B cell (primary cell): ENCODE data around the gene DLGAP5. TPM values are rescaled to one million over a fixed set of nuclear protein-coding genes. Genes with fewer than 3 reads are reported as not detected.

Experiments used
- ATAC-seq: fragments of 200-7000 bp; cut with Tn5 transposase; one replicate; pipeline ENCODE4 v1.10.0; 2021; ENCODE audit warnings: low read depth, mild to moderate bottlenecking, moderate number of reproducible peaks, moderate library complexity
- CTCF ChIA-PET: fragments of 350-600 bp; sonication (Branson Sonifier 250); formaldehyde crosslinking; loops from one replicate; lab custom pipeline; 2021; ENCODE audit warnings: antibody characterized with exemption, inconsistent platforms; lab: Charles Lee
- POLR2A ChIA-PET: fragments of 350-600 bp; sonication (Branson Sonifier 250); formaldehyde crosslinking; loops from one replicate; lab custom pipeline; 2021; ENCODE audit warnings: antibody characterized with exemption; lab: Charles Lee
- DNase-seq: peaks from one replicate; pipeline ENCODE4 v3.0.0; 2013
- H2AFZ ChIP-seq: 2 replicates; pipeline ENCODE4 v1.6.1; 2012; ENCODE audit warnings: mild to moderate bottlenecking, low read depth, low read length; ENCODE audit not compliant: insufficient read depth, poor library complexity, severe bottlenecking
- H3K27ac ChIP-seq, 2 donors: 1 replicate in 1 of 2; 2 replicates in 1 of 2; pipeline ENCODE4 v1.5.1; 2012 to 2013; ENCODE audit warnings: low read length in 2 of 2, mild to moderate bottlenecking in 2 of 2, moderate library complexity in 1 of 2
- H3K27me3 ChIP-seq, 4 experiments: fragments of 200-600 bp in 1 of 4; sonication (generic) in 1 of 4; replicated peaks in 1 of 4; 1 replicate in 2 of 4; 2 replicates in 2 of 4; pipeline versions ENCODE4 v1.6.1 to v1.7.0; 2013 to 2016; ENCODE audit warnings: low read length in 3 of 4, mild to moderate bottlenecking in 2 of 4, mixed read lengths in 1 of 4, moderate library complexity in 1 of 4; ENCODE audit not compliant: insufficient read depth in 4 of 4, control insufficient read depth in 3 of 4; ENCODE audit errors: control extremely low read depth in 1 of 4
- H3K36me3 ChIP-seq, 2 experiments: replicated peaks in 1 of 2; 1 replicate in 1 of 2; 2 replicates in 1 of 2; pipeline versions ENCODE4 v1.6.1 to v1.7.1; 2013; ENCODE audit warnings: low read length in 1 of 2; ENCODE audit not compliant: insufficient read depth in 2 of 2, control insufficient read depth in 1 of 2; ENCODE audit errors: control extremely low read depth in 1 of 2, extremely low read depth in 1 of 2
- H3K4me1 ChIP-seq, 2 donors: fragments of 200-600 bp in 1 of 2; sonication (generic) in 1 of 2; 1 replicate in 1 of 2; 2 replicates in 1 of 2; pipeline versions ENCODE4 v1.5.1 to v1.6.1; 2013 to 2017; ENCODE audit warnings: low read length in 2 of 2; ENCODE audit not compliant: control insufficient read depth in 2 of 2, insufficient read depth in 2 of 2
- H3K4me2 ChIP-seq: replicated peaks from 2 replicates; pipeline ENCODE3; 2012; ENCODE audit warnings: mild to moderate bottlenecking, low read depth, low read length; ENCODE audit not compliant: poor library complexity, severe bottlenecking
- H3K4me3 ChIP-seq, 5 experiments: fragments of 200-600 bp in 1 of 5; sonication (generic) in 1 of 5; 1 replicate in 3 of 5; 2 replicates in 2 of 5; pipeline versions ENCODE4 v1.5.1 to v1.7.0; 2011 to 2016; ENCODE audit warnings: low read length in 4 of 5, mild to moderate bottlenecking in 4 of 5, low read depth in 2 of 5, control low read depth in 1 of 5, moderate library complexity in 1 of 5; ENCODE audit not compliant: insufficient read depth in 1 of 5; ENCODE audit errors: control extremely low read depth in 1 of 5, extremely low read depth in 1 of 5
- H3K79me2 ChIP-seq: fragments of 200-600 bp; sonication (generic); one replicate; pipeline ENCODE4 v1.6.0; 2016; ENCODE audit warnings: low read length; ENCODE audit not compliant: control insufficient read depth, insufficient read depth
- H3K9ac ChIP-seq: fragments of 200-600 bp; sonication (generic); 2 replicates; pipeline ENCODE4 v1.6.1; 2017; ENCODE audit warnings: mild to moderate bottlenecking, low read length, moderate library complexity
- H3K9me3 ChIP-seq, 3 donors: one replicate each; pipeline versions ENCODE4 v1.6.1 to v1.7.1; 2013; ENCODE audit warnings: low read length in 2 of 3; ENCODE audit not compliant: control insufficient read depth in 2 of 3, insufficient read depth in 1 of 3; ENCODE audit errors: control extremely low read depth in 1 of 3
- H4K20me1 ChIP-seq: 2 replicates; pipeline ENCODE4 v1.6.0; 2012; ENCODE audit warnings: mild to moderate bottlenecking, low read length; ENCODE audit not compliant: insufficient read depth, control insufficient read depth, poor library complexity, severe bottlenecking
- H3K27ac Mint-ChIP-seq: one replicate; pipeline ENCODE4 v1.8.0; 2021; ENCODE audit warnings: mixed read lengths
- H3K27me3 Mint-ChIP-seq: one replicate; pipeline ENCODE4 v1.8.0; 2021; ENCODE audit warnings: mixed read lengths
- H3K4me1 Mint-ChIP-seq: one replicate; pipeline ENCODE4 v1.8.0; 2021; ENCODE audit warnings: mixed read lengths
- H3K4me3 Mint-ChIP-seq: one replicate; pipeline ENCODE4 v1.8.0; 2021; ENCODE audit warnings: mixed read lengths
- H3K9me3 Mint-ChIP-seq: one replicate; pipeline ENCODE4 v1.8.0; 2022; ENCODE audit warnings: mixed read lengths; ENCODE audit not compliant: insufficient read depth
- EZH2 ChIP-seq: IDR thresholded peaks from 2 replicates; pipeline ENCODE4 v1.6.1; 2012; ENCODE audit warnings: borderline replicate concordance, low read depth, mild to moderate bottlenecking, moderate library complexity, low read length; ENCODE audit not compliant: insufficient read depth, poor library complexity, severe bottlenecking
- WGBS: methylation state at CpG from one replicate; pipeline ENCODE4 v1.1.5; 2013; ENCODE audit warnings: missing lambda C conversion rate; ENCODE audit not compliant: insufficient coverage; 5-methylcytosine and 5-hydroxymethylcytosine counted together
- intact Hi-C: fragments of 100-400 bp; cut with micrococcal nuclease; formaldehyde crosslinking; loops from one replicate; pipeline ENCODE4 v1.10.0; 2022
- polyA plus RNA-seq: library from polyadenylated mRNA; depleted of rRNA; stranded (reverse); fragments of >200 nt; gene quantifications from 2 replicates; pipeline ENCODE4 v1.2.3, GENCODE V29; 2012
- total RNA-seq, 2 donors: library from RNA; stranded (reverse); fragments of 120-200 nt in 1 of 2; gene quantifications; 1 replicate in 1 of 2; 2 replicates in 1 of 2; pipeline versions ENCODE4 v1.2.3 to v1.2.4, GENCODE V29; 2013 to 2022
- TF ChIP-seq, protein P1 (sequence below): fragments of 200-600 bp; IDR thresholded peaks from one replicate; pipeline ENCODE4 v1.8.0; 2022; ENCODE audit warnings: antibody characterized with exemption, mild to moderate bottlenecking

Gene DLGAP5
- total and polyA plus RNA-seq, 2 donors (not counting 1 experiment from before 2014, with no cell fraction given) = 0.12 TPM; not detected in 1

DNA sequence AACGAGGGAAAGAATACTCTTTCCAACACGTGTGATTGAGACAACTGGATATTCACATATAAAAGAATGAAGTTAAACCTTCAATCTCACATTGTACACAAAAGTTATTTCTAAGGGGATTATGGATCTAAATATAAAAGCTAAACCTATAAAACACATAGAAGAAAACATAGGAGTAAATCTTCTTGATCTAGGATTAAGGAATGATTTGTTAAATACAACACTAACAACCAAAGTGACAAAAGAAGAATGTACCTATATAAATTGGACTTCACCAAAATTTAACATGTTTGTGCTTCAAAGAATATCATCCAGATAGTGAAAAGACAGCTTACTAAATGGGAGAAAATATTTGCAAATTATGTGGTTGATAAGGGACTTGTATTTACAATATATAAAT, 36.9 kb upstream of the DLGAP5 start:
- DNase-seq (no peak), ATAC-seq (no peak)
- Histone ChIP-seq H3K27me3 (peaks cover 0 to 5% (median 0%) of the 10 kb centered on the region in 4 experiments), H3K36me3 (no peaks in the 10 kb centered on the region), H3K4me1 (no peaks in the 10 kb centered on the region), H3K9me3 (peaks cover 3 to 14% (median 11%) of the 10 kb centered on the region in 3 donors), H4K20me1 (no peaks in the 10 kb centered on the region), H2AFZ (no peak overlapping the region), H3K4me3 (no peak overlapping the region), H3K4me2 (no peak overlapping the region), H3K27ac (no peak overlapping the region), H3K9ac (no peak overlapping the region), H3K79me2 (no peaks in the 10 kb centered on the region)
- intact Hi-C loops = no loop called here
- ChIA-PET CTCF (interaction anchor here (1.0 to 1.1 kb wide), 2 partner anchors 17 to 43 kb away, joined by 3 read pairs; partner anchors contain the start of gene FBXO34), POLR2A (no interaction called here)
- no peak overlapping the region for H3K27ac Mint-ChIP-seq
- no peak for TF ChIP-seq EZH2
- TF ChIP-seq, protein P1, sequence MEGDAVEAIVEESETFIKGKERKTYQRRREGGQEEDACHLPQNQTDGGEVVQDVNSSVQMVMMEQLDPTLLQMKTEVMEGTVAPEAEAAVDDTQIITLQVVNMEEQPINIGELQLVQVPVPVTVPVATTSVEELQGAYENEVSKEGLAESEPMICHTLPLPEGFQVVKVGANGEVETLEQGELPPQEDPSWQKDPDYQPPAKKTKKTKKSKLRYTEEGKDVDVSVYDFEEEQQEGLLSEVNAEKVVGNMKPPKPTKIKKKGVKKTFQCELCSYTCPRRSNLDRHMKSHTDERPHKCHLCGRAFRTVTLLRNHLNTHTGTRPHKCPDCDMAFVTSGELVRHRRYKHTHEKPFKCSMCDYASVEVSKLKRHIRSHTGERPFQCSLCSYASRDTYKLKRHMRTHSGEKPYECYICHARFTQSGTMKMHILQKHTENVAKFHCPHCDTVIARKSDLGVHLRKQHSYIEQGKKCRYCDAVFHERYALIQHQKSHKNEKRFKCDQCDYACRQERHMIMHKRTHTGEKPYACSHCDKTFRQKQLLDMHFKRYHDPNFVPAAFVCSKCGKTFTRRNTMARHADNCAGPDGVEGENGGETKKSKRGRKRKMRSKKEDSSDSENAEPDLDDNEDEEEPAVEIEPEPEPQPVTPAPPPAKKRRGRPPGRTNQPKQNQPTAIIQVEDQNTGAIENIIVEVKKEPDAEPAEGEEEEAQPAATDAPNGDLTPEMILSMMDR = no peak
- H3K4me3 Mint-ChIP-seq = no peak overlapping the region
- H3K4me1 Mint-ChIP-seq = no peaks in the 10 kb centered on the region
- no CpG with 5 or more reads among the region's 2 CpGs for WGBS
- H3K27me3 Mint-ChIP-seq = peaks cover 27% of the 10 kb centered on the region
- peaks cover 3% of the 10 kb centered on the region for H3K9me3 Mint-ChIP-seq

GRCh38 chr14:55223364-55223763, 32.0 kb upstream of the DLGAP5 start:
- CTCF ChIA-PET = no interaction called here

More at GRCh38 chr14:55223364-55223763, 32.0 kb upstream of the DLGAP5 start:
- Histone ChIP-seq H3K79me2 (no peaks in the 10 kb centered on the region), H3K4me1 (no peaks in the 10 kb centered on the region), H4K20me1 (no peaks in the 10 kb centered on the region), H3K27me3 (peaks cover 0 to 5% (median 0%) of the 10 kb centered on the region in 4 experiments), H3K9ac (no peak overlapping the region), H3K4me3 (no peak overlapping the region), H3K36me3 (no peaks in the 10 kb centered on the region), H3K4me2 (no peak overlapping the region), H2AFZ (no peak overlapping the region), H3K27ac (no peak overlapping the region), H3K9me3 (peaks cover 3 to 14% (median 11%) of the 10 kb centered on the region in 3 donors)
- H3K27ac Mint-ChIP-seq = no peak overlapping the region
- POLR2A ChIA-PET = no interaction called here
- DNase-seq = no peak
- ATAC-seq = no peak
- no peaks in the 10 kb centered on the region for H3K4me1 Mint-ChIP-seq
- peaks cover 3% of the 10 kb centered on the region for H3K9me3 Mint-ChIP-seq
- no peak overlapping the region for H3K4me3 Mint-ChIP-seq
- TF ChIP-seq, protein P1 = no peak
- TF ChIP-seq EZH2 = no peak
- peaks cover 9% of the 10 kb centered on the region for H3K27me3 Mint-ChIP-seq
- intact Hi-C loops = no loop called here
